CD4-positive, alpha-beta T cell (primary cell): Measurements from ENCODE around the gene GPR45. TPM values are rescaled to one million over a fixed set of nuclear protein-coding genes. Genes with fewer than 3 reads are reported as not detected.

ENCODE experiments used
- ATAC-seq: fragments of 200-7000 bp; cut with Tn5 transposase; one replicate; pipeline ENCODE4 v1.10.0; 2022; ENCODE audit warnings: mild to moderate bottlenecking; ENCODE audit not compliant: poor library complexity
- CTCF ChIA-PET: fragments of 350-600 bp; sonication (Branson Sonifier 250); formaldehyde crosslinking; loops from one replicate; lab custom pipeline; 2021; ENCODE audit warnings: antibody characterized with exemption, inconsistent platforms; lab: Charles Lee
- POLR2A ChIA-PET: fragments of 350-600 bp; sonication (Branson Sonifier 250); formaldehyde crosslinking; loops from one replicate; lab custom pipeline; 2021; ENCODE audit warnings: antibody characterized with exemption, inconsistent platforms; lab: Charles Lee
- DNase-seq, 14 experiments: peaks; one replicate each; pipeline ENCODE4 v3.0.0-alpha.2; 2013 to 2020; ENCODE audit warnings: mixed read lengths in 2 of 14
- H3K27ac ChIP-seq, 2 donors: one replicate each; pipeline versions ENCODE4 v1.5.1 to v1.7.0; 2013; ENCODE audit warnings: low read length in 2 of 2, low read depth in 1 of 2, mild to moderate bottlenecking in 1 of 2
- H3K27me3 ChIP-seq, 2 experiments: 1 replicate in 1 of 2; 2 replicates in 1 of 2; pipeline versions ENCODE4 v1.6.1 to v1.7.0; 2013; ENCODE audit warnings: low read length in 2 of 2, control low read depth in 1 of 2, mild to moderate bottlenecking in 1 of 2, moderate library complexity in 1 of 2; ENCODE audit not compliant: insufficient read depth in 2 of 2, control insufficient read depth in 1 of 2
- H3K36me3 ChIP-seq: one replicate; pipeline ENCODE4 v1.6.1; 2013; ENCODE audit warnings: low read length, control low read depth; ENCODE audit not compliant: insufficient read depth
- H3K4me1 ChIP-seq: one replicate; pipeline ENCODE4 v1.6.1; 2013; ENCODE audit warnings: low read length, control low read depth; ENCODE audit not compliant: insufficient read depth
- H3K4me3 ChIP-seq: one replicate; pipeline ENCODE4 v1.5.1; 2013; ENCODE audit warnings: mild to moderate bottlenecking, low read length, moderate library complexity
- H3K9me3 ChIP-seq, 2 experiments: 1 replicate in 1 of 2; 2 replicates in 1 of 2; pipeline versions ENCODE4 v1.6.1 to v1.7.0; 2013; ENCODE audit warnings: low read length in 2 of 2, mild to moderate bottlenecking in 2 of 2, control low read depth in 1 of 2, moderate library complexity in 1 of 2; ENCODE audit not compliant: control insufficient read depth in 1 of 2, insufficient read depth in 1 of 2
- H3K27ac Mint-ChIP-seq: one replicate; pipeline ENCODE4 v1.8.0; 2020; ENCODE audit warnings: mixed read lengths
- H3K27me3 Mint-ChIP-seq: one replicate; pipeline ENCODE4 v1.8.0; 2021; ENCODE audit warnings: mixed read lengths
- H3K36me3 Mint-ChIP-seq: one replicate; pipeline ENCODE4 v1.8.0; 2021; ENCODE audit warnings: low read depth, mixed read lengths
- H3K4me1 Mint-ChIP-seq: one replicate; pipeline ENCODE4 v1.8.0; 2021; ENCODE audit warnings: low read depth, mixed read lengths
- H3K4me3 Mint-ChIP-seq: one replicate; pipeline ENCODE4 v1.8.0; 2020; ENCODE audit warnings: mild to moderate bottlenecking, mixed read lengths
- H3K9me3 Mint-ChIP-seq: one replicate; pipeline ENCODE4 v1.8.0; 2020; ENCODE audit warnings: mixed read lengths
- CTCF ChIP-seq: fragments of 200-600 bp; IDR thresholded peaks from one replicate; pipeline ENCODE4 v1.8.0; 2022; ENCODE audit warnings: antibody characterized with exemption, mild to moderate bottlenecking
- intact Hi-C, 2 experiments: fragments of 100-400 bp; cut with DNase I in 1 of 2; cut with micrococcal nuclease in 1 of 2; formaldehyde crosslinking; loops; one replicate each; pipeline versions ENCODE4 v1.15.1 to v1.9.0; 2023 to 2025; cut with DNase I, micrococcal nuclease
- total RNA-seq, 174 experiments: library from RNA in 2 of 174; stranded (reverse) in 2 of 174; gene quantifications; one replicate each; pipeline ENCODE4 v1.2.3 and lab custom pipeline; 2021 to 2026

The GPR45 gene
- total RNA-seq, 2 experiments from 2014 or later = not detected

DNA sequence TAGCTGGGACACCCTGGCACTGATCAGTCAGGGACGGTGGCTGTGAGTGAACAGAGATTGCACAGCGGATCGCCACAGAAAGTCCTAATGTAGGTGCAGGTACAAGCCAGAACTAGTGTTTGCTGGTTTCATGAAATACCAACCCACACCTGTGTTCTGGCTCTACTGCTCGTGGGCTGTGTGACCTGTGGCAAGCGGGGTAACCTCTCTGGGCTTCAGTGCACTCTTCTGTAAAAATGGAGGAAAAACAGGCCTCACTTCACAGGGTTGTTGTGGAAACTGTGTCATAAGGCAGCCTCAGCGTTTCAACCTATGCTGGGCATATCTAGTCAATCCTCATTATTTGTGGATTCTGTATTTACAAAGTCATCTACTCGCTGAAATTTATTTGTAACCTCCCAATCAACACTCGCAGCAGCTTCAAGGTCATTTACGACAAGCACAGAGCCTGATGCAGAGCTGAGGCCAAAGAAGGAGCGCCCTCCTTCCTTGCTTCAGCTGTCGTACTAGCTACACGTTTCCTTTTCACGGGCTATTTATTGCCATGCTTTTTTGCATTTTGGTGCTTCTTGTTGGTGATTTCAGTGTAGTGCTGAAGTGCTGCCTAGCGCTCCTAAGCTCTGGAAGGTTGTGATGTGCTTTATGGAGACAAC lies 30.0 kb downstream of the GPR45 start:
- Histone ChIP-seq H3K4me1 (no peaks in the 10 kb centered on the region), H3K36me3 (peaks cover 92% of the 10 kb centered on the region), H3K9me3 (no peaks in the 10 kb centered on the region), H3K4me3 (no peak overlapping the region), H3K27me3 (no peaks in the 10 kb centered on the region), H3K27ac (no peak overlapping the region)
- Mint-ChIP-seq H3K9me3 (no peaks in the 10 kb centered on the region), H3K4me1 (no peaks in the 10 kb centered on the region), H3K27me3 (no peaks in the 10 kb centered on the region), H3K27ac (no peak overlapping the region), H3K36me3 (peaks cover 97% of the 10 kb centered on the region), H3K4me3 (no peak overlapping the region)
- CTCF ChIA-PET = no interaction called here
- ATAC-seq (no peak), DNase-seq (no peak)
- intact Hi-C loops = no loop called here
- no peak for TF ChIP-seq CTCF
- POLR2A ChIA-PET = no interaction called here

DNA sequence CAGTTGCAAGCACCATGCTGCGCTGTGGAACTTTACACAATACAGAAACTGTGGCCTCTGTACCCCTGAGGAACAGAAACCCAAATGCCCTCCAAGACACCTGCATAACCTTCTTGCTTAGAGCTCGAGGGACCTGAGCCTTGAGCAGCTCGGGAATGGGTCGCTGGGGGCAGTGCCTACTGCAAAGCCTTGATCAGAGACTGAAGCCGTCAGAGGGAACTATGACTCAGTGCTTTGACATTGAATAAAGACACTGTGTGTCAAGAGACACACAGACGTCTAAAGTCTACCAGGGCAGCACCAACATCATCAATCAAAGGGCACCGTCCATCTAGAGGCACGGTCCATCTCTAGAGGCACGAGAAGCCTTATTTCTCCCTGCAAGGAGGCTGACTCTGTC lies 30.6 kb downstream of the GPR45 start:
- Histone ChIP-seq H3K9me3 (no peaks in the 10 kb centered on the region), H3K4me1 (no peaks in the 10 kb centered on the region), H3K36me3 (peaks cover 92% of the 10 kb centered on the region), H3K27ac (no peak overlapping the region), H3K27me3 (no peaks in the 10 kb centered on the region), H3K4me3 (no peak overlapping the region)
- no peak for TF ChIP-seq CTCF
- no peaks in the 10 kb centered on the region for H3K9me3 Mint-ChIP-seq
- H3K27ac Mint-ChIP-seq = no peak overlapping the region
- no peaks in the 10 kb centered on the region for H3K27me3 Mint-ChIP-seq
- peaks cover 97% of the 10 kb centered on the region for H3K36me3 Mint-ChIP-seq
- CTCF ChIA-PET = no interaction called here
- DNase-seq (no peak), ATAC-seq (no peak)
- no peaks in the 10 kb centered on the region for H3K4me1 Mint-ChIP-seq
- POLR2A ChIA-PET = no interaction called here
- intact Hi-C loops = no loop called here
- H3K4me3 Mint-ChIP-seq = no peak overlapping the region

DNA sequence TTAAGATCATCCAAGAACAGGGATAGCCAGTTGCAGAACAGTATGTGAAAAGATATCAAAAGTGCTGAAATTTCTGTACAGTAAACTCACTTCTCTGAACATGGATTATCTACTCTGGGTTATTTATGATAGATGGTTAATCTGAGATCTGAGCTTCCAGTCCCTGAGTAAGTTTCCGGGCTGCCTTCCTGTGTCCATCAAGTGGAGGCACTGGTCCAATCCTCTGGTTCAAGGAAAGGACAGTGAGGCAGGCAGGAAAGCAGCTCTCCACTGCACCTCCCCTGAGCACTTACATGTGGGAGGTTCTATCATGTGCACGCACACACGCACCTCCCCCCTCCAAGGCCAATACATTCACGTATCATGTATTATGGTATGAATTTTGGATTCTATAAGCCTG lies 32.5 kb downstream of the GPR45 start:
- no peak for DNase-seq
- ATAC-seq = no peak
- no peak for TF ChIP-seq CTCF
- H3K4me3 Mint-ChIP-seq = no peak overlapping the region
- ChIA-PET CTCF (no interaction called here), POLR2A (no interaction called here)
- H3K27me3 Mint-ChIP-seq = no peaks in the 10 kb centered on the region
- H3K27ac Mint-ChIP-seq = no peak overlapping the region
- Histone ChIP-seq H3K36me3 (peaks cover 92% of the 10 kb centered on the region), H3K4me3 (no peak overlapping the region), H3K4me1 (no peaks in the 10 kb centered on the region), H3K27ac (no peak overlapping the region), H3K27me3 (no peaks in the 10 kb centered on the region), H3K9me3 (no peaks in the 10 kb centered on the region)
- H3K36me3 Mint-ChIP-seq = peaks cover 96% of the 10 kb centered on the region
- intact Hi-C loops = no loop called here
- no peaks in the 10 kb centered on the region for H3K4me1 Mint-ChIP-seq
- H3K9me3 Mint-ChIP-seq = no peaks in the 10 kb centered on the region
